GM18520 (cell line): Measurements from ENCODE around the gene PSAP.

Experiments used
- ATAC-seq: cut with Tn5 transposase; IDR thresholded peaks from one replicate; pipeline ENCODE4 v1.9.1; 2021; ENCODE audit not compliant: unreplicated experiment

Gene PSAP

DNA sequence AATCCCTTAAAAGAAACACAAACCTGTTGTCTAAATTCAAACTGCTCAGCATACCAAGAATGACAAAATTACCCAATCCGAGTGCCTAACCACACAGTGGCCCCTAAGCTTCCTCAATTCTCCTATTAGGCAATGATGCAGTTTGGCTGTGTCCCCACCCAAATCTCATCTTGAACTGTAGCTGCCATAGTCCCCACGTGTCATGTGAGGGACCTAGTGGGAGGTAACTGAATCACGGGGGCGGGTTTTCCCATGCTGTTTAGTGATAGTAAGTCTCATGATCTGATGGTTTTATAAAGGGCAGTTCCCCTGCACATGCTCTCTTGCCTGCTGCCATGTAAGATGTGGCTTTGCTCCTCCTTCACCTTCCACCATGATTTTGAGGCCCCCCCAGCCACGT lies 21.9 kb downstream of the PSAP start:
- ATAC-seq: no peak

DNA sequence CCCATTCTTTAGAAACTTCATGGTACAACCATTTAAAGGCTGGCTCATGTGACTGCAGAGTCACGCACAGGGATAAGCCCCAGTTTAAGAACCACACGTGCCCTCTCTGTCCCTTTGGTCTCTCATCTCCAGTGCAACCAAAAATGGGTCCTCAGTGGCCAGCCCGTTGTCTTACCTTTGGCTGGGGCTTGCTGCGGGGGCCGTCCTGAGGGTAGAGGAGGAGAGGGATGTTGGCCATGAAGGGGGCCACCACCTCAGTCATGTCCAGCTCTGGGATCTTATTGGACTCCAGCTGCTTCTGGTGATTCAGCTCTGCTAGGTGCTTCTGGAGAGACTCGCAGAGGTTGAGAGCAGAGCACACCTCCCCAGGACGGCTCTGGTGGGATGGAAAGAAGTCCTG lies 22.3 kb downstream of the PSAP start:
- ATAC-seq: no peak

DNA sequence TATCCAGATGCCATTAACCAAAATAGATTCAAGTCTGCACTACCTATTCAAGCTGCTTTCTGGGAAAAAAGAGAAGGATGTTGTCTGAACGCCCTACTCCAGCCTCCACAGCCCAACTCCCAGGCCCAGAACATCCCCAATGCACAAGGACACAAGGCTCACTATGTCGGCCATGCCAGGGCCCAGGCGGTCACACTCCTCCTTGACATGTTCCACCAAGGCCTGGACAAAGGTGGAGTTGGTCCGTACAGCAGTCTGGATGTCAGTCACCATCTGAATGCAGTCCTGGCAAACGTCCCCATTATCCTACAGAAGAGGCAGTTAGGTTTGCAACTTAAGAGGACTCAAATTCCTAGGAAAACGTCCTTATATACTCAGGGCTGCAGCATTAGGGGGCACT lies 23.2 kb downstream of the PSAP start:
- no peak for ATAC-seq

DNA sequence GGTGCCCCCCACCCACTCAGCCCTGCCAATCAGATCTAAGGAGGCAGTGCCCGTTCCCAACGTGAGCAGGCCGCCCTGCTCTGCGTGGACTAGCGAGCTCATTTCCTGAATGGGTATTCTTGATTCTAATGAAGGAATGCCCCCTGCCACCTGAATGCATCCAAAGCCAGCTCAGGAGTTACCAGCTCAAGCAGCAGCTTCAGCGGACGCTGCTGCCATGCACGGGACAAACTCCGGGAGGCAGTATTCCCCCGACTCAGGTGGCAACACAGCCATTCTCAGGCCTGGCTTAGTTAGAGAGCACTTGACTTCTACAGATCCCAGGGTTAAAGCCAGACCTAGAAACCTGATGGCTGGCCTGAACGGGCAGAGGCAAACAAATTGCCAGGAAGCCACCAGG lies 25.8 kb downstream of the PSAP start:
- no peak for ATAC-seq

DNA sequence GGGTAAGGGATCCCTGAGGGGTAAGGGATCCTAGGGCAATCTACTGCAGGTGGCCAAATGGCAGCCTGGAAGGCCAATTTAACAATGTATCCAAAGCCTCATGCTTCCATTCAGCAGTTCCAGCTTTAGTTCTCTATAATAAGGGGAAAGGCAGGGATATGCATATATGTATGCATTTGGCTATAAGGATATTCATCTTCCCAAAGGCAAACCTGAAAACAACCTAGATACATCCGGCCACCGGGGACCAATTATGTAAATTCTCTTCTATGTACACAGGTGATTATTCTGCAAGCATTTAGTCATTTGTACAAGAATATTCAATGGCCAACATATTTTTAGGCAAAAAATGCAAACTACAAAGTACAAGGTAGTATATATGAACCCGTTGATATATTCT lies 26.7 kb downstream of the PSAP start:
- no peak for ATAC-seq

DNA sequence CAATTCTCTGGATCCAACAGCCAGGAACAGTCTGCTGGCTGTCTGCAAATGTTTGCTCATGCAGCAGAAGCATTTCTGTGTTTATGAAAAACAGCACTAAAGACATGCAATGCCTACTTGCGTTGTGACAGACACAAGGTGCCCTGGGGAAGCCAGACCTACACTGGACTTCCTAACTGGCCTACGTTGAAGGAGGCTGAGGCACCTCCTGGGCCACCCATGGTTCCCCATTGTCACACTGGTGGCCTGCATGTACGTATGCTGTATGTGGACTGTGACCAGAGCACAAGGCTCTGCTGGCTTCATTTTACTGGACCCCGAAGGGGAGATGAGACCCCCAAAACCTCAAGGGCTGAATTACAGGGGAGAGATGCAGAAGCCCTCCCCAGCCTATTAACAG lies 27.7 kb downstream of the PSAP start:
- ATAC-seq: no peak

DNA sequence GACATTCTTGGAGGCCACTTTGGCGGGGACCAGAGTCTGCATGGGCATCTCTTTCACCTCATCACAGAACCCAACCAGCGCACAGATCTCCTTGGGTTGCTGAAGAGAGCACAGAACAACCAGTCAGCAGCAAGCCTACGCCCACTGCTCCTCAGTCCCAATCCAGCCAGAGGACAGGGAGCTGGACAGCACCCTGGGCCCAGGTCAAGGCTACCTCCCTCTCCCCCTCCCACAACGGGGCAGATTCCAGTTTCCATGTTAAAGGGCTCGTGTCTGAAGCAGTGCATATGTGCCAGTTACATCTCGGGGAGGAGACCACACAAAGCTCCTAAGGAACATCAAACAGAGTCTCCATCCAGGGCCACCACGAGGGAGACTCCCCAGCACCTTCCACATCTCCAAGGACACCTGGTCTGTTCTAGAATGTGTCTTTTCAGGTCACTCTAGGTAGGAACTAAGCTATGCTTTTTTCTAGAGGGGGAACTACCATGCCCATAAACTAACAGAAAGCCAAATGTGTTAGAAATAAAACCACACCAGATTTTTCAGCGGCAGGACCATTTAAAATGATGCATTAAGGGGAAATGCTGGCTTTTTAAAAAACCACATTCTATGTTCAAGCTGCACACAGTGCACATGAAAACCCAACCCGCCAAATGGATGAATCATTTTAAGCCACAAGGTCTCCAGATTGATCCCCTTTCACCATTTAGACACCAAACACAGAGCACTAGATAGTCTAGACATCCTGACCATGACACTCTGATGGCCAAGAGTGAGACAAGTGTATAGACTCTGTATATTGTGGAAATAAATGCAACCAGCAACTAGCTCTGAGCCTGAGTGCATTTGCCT lies 28.9 kb downstream of the PSAP start:
- ATAC-seq: no peak

DNA sequence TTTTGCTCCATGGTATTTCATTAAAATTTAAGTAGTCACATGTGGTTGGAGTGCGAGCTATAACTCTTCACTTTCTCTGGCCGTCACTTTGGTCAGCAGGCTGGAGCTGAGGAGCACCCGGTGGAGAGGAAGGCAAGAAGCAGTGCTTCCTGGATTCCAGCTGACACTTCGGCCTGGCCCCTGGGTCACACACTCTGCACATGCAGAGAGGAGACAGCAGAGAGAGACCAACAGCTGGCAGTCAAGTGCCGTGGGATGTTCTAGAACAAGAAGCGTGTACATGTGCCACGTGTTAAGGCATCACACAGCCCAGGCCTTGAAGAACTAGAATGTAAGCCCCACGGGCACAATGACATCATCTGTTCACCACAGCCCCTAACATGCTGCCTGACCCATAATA lies 30.1 kb downstream of the PSAP start:
- no peak for ATAC-seq

DNA sequence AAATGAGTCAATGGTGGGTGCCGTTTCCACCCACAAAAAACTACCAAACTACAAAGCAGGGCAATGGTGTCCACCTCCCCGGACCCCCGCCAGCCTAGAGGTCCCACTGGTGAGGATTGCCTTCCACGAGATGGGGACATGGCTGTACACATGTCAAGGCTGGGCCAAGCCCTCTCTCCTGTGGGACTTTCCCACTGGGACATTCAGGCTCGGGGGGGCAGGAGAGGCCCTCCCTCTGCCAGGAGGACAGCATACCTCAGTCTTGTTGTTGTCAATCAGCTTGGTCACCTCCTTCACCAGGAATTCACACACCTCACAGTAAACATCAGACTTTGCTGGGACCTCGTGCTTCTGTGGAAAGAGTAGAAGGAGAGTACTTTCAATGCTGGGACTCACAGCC lies 31.1 kb downstream of the PSAP start:
- no peak for ATAC-seq

DNA sequence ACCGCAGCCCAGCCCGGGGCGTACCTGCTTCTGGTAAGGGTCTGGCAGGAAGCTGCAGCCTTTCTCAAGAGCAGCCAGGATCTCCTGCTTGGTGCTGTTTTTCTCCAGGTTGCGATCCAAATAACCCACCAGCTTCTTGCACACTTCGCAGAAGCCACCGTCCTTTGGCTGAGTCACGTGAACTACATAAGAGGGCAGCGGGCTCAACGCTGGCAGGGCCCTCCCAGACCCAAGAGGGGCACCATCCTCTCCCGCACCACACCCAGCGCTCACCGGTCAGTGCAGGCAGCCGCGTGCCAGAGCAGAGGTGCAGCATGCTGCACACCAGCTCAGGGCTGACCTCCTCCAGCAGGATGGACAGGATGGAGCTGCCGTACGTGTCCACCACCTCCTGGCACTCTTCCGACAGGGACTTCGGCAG lies 31.6 kb downstream of the PSAP start:
- ATAC-seq: no peak

DNA sequence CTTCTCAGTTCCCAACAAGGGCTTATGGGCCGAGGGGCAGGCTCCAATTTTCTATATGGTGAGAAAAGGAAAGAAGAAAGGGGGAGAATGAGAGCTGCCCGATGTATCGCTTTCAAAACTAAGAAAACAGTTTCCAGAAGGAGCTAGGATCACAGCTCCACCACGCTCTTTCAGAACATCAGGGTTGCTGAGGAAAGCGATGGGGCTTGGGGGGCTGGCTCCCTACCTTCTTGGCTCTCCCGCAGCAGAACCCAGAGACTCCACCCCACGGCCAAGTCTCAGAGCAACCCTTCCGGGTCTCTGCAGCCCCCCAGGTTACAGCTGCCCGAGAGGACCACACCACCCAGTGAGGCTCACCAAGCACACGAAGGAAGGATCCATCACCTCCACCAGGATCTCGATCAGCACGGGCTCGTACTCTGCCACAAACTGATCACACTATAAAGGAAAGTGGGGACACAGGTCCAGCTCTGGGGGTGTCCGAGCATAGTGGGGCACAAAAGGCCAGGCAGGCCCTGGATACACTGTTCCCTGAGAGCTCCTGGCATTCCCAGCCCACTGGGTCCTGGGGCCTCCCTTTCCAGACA lies 32.3 kb downstream of the PSAP start:
- no peak for ATAC-seq

DNA sequence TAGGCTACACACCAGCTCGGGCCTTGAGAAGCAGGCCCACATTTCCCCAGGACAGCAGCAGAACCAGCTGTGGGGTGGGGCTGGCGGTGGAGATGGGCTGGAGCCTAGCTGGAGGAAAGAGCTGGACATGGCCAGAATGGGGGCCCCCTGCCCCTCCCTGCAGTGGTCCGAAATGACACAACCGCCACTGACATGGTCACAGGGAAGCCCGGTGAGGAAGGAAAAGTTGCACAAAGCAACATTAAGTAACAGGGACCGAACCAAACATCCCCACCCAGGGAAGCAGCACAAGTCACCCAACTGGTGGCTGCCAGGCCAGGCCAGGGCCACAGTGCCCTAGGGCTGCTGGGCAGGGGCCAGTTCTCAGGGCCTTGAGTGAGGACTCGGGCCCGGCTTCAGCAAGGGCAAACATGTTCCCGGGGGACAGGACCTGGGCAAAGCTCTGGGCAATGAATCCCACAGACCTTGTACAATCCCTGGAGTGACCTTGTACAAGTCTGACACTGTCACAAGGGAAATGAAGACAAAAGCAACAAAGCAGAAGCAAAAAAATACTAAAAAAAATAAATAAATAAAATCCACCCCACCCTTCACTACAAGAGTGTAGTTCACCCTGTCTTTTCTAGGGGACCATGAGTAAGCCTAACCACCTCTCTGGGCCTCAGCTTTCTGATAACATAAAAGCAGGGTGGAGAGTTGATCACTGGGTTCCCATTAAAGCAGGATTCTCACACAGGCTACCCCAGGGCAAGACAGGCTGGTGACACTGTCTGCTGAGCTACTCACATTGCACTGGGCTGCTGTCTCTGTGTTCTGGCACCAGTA lies 33.0 kb downstream of the PSAP start:
- ATAC-seq: no peak

DNA sequence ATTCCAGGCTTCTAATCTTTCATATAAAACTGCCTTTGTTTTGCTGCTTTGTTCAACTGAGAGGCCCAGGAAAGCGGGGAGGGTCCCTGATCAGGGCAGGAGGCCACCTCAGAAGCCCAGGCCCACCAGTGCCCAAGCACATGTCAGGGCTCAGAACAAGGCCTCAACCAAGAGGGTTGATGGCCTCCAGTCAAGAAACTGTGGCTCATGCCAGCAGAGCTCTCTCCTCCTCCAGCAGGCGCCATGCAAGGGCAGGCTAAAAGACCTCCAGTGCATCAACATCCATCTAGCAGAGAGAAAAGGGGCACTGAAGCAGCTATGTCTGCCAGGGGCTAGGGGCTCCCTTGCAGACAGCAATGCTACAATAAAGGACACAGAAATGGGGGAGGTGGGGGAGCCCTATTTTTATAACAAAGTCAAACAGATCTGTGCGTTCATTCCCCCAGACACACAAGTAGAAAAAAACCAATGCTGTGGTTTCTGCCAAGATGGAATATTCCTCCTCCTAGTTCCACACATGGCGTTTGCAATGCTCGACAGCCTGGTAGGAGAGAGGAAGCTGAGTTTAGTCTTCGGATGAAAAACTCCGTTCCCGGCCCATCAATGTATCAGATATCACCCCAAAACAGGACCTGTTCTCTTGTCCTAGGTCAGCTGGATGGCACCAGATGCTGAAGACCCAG lies 34.0 kb downstream of the PSAP start:
- no peak for ATAC-seq

DNA sequence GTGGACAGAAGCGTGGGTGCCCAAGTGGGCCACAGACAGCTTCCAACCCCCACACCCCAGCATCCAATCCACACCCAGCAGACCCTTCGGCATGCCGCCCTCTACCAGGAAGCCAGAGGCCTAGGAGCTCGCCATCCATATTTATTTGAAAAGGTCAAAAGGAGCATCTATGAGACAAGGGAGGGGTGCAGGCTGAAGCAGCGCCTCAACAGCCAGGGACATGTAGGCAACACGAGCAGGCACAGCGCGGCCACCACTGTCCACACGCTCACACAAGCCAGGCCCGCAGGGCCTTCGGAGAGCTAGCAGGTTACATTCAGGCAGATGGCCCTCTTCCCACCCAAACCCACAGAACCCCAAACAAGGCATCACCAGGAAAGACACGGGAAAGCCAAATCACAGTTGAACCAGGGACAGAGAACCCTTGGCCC lies 34.6 kb downstream of the PSAP start:
- ATAC-seq: no peak

DNA sequence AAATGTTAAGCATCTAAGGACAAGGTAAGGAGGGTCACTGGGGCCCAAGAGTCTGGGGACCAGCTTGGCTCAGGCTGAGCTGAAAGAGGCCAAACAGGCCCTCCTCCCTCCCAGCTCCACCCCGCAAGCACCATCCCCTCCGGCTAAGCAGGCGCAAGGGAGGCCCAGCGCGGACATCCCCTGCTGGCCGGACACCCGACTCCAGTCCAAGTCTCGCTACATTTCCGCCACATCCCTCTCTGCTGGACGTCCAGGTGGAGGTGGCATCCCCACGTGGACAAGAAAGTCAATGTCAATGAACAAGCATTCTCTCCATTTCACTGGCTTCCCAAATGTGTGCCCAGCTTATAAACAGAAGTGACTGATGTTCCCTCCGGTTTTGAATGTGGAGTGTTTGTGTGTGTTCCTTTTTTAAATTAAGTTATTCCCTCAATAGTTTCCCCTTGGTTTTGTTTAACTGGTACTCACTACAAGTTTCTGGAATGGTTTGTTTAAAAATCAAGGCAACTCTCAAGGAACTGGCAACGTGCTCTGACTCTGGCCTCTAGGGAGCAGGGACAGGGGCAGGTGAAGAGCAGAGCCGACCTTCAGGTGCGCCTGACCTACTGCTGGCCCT lies 35.4 kb downstream of the PSAP start:
- no peak for ATAC-seq

DNA sequence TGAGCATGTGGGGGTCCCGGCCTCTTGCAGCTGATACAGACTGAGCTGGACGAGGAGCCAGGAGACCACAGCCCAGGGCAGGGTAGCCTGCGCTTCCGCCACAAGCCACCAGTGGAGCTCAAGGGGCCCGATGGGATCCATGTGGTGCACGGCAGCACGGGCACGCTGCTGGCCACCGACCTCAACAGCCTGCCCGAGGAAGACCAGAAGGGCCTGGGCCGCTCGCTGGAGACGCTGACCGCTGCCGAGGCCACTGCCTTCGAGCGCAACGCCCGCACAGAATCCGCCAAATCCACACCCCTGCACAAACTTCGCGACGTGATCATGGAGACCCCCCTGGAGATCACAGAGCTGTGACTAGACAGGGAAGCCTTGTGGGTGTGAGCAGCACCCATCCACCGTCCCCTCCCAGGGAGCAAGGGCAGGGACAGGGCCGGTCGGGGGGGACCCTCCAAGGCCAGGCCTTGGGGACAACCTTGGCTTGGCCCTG lies 36.1 kb downstream of the PSAP start:
- no peak for ATAC-seq

DNA sequence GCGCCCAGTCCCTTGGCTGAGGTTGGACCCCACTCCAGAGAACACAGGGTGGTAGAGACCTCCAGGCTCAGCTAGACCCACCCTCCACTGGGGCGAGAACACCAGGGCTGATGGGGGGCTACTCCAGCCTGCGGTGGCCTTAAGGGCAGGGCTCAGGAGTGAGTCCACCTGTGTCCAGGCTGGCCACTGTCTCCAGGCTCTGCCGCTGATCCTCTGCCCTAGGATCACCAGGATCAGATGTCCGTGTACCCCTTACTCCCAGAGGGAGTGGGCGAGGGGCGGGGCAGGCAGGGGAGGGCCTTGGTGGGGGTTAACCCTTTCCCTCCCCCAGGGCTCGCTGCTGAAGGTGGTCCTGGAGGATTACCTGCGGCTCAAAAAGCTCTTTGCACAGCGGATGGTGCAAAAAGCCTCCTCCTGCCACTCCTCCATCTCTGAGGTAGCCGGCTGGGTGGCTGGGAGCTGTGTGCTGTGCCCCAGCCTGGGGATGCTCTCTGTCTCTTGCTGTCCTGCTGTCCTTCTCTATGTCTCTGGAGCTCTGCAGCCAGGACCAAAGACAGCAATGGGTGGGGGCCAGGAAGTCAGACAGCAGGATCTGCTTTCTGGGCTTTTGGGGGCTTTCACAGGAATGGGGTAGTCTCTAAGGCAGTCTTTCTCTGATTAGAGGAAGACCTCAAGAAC lies 38.0 kb downstream of the PSAP start:
- no peak for ATAC-seq

DNA sequence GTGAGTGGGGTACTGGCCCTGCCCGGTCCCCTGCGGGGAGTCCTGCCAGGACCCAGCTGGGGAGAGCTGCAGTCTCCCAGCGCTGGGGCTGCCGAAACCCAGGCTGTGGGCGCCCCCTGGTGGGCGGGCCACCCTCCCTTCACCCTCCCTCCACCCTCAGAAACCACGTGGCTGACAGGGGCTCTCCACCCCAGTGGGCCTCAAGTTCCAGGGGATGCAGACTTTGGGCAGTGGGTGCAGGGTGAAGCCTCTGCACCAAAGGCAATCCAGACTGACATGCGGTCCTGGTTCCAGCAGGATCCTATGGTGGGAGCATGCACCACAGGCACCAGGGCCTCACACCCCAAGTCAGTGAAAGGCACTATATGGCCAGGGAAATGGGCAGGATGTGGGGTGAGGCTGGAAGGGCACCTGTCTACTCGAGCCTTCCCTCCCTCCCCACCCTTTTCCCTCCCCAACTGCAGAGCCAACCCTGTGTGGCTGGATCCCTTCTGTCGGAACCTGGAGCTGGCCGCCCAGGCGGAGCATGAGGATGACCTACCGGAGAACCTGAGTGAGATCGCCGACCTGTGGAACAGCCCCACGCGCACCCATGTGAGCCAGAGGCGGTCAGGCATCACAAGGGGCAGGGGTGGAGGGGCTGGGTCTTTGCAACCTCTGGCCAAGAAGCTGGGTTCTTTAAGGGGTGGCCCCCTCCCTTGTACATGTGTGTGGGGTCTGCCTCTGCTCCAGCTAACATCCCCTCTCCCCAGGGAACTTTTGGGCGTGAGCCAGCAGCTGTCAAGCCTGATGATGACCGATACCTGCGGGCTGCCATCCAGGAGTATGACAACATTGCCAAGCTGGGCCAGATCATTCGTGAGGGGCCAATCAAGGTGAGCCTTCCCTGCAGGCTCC lies 38.8 kb downstream of the PSAP start:
- ATAC-seq: no peak

DNA sequence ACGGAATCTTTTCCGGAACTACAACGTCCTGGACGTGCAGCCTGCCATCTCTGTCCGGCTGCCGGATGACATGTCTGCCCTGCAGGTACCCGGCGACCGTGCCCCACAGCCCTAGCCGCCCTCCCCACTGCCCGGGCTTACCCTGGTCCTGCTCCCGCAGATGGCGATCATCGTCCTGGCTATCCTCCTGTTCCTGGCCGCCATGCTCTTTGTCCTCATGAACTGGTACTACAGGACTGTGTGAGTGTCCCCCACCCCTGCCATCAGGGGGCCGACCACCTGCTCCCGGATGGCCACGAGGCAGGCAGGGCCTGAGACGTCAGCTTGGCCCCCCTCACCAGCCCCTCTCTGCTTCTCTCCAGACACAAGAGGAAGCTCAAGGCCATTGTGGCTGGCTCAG lies 39.7 kb downstream of the PSAP start:
- ATAC-seq: no peak
